Measurements from ENCODE around the gene SBK3.

DNA sequence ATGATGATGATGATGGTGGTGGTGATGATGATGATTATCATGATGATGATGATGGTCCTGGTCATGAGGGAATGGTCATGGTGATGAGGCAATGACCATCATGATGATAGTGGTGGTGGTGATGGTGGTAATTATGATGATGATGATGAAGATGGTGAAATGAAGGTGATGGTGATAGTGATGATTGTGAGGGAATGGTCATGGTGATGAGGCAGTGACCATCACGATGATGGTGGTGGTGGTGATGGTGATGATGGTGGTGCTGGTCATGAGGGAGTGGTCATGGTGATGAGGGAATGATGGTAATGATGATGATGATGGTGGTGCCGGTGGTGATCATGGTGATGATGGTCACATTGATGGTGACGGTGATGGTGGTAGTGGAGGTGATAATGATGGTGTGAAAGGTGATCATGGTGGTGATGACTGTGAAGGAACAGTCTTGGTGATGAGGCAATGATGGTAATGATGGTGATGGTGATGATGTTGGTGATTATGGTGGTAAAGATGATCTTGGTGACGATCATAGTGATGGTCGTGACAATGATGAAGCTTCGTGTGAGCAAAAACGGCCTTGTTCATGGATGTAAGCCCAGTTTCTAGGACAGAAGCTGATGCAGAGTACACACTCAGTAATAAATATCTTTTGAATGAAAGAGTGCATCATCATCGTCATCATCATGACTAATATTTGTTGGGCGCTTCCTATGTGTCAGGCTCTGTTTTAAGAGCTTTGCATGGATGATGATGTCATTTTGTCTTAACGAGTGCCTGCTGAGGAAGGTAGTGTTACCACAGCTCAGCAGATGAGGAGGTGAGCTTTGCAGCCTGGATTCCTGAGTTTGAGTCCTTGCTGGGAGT, 25.7 kb downstream of the SBK3 start:
- TF ChIP-seq CTCF (IDR thresholded peaks at IDR 0.05) (no peak), POLR2A (IDR thresholded peaks at IDR 0.05) (no peak), POLR2AphosphoS5 (IDR thresholded peaks at IDR 0.05) (no peak)

All from prostate gland (tissue), 2 donors.